Vagina (tissue), 2 donors: ENCODE results near the gene SYNPR. TPM values are rescaled to one million over a fixed set of nuclear protein-coding genes. Genes with fewer than 3 reads are reported as not detected.

Experiments
- DNase-seq, 2 donors: peaks; one replicate each; pipeline ENCODE4 v3.0.0-alpha.2; 2017; ENCODE audit errors: extremely low spot score in 2 of 2
- H3K27ac ChIP-seq: fragments of 200-600 bp; sonication (generic); one replicate; pipeline ENCODE4 v1.5.1; 2019
- H3K27me3 ChIP-seq: fragments of 200-600 bp; sonication (generic); one replicate; pipeline ENCODE4 v1.5.1; 2019
- H3K36me3 ChIP-seq, 2 donors: fragments of 200-600 bp; sonication (generic); one replicate each; pipeline ENCODE4 v1.5.1; 2017 to 2019
- H3K4me1 ChIP-seq: fragments of 200-600 bp; sonication (generic); one replicate; pipeline ENCODE4 v1.5.1; 2019
- H3K4me3 ChIP-seq, 2 donors: fragments of 200-600 bp; sonication (generic); 1 replicate in 1 of 2; 2 replicates in 1 of 2; pipeline ENCODE4 v1.5.1; 2016 to 2019
- H3K9me3 ChIP-seq: fragments of 200-600 bp; sonication (generic); one replicate; pipeline ENCODE4 v1.5.1; 2019
- CTCF ChIP-seq, 3 experiments: fragments of 450-650 bp in 2 of 3; fragments of 200-600 bp in 1 of 3; sonication (generic) in 1 of 3; IDR thresholded peaks; one replicate each; pipeline ENCODE4 v1.5.1; 2017 to 2019; ENCODE audit warnings: antibody characterized with exemption in 3 of 3, mild to moderate bottlenecking in 2 of 3, moderate library complexity in 2 of 3
- POLR2A ChIP-seq, 2 donors: fragments of 450-650 bp; IDR thresholded peaks; one replicate each; pipeline ENCODE4 v1.6.1; 2017; ENCODE audit warnings: antibody characterized with exemption in 2 of 2, mild to moderate bottlenecking in 2 of 2, moderate library complexity in 2 of 2
- POLR2AphosphoS5 ChIP-seq, 2 donors: sonication (generic); formaldehyde crosslinking; IDR thresholded peaks; one replicate each; pipeline ENCODE4 v1.9.0; 2017; ENCODE audit warnings: antibody characterized with exemption in 2 of 2, mild to moderate bottlenecking in 2 of 2, low read depth in 1 of 2; ENCODE audit not compliant: insufficient read depth in 1 of 2
- intact Hi-C: fragments of 100-400 bp; cut with DNase I; formaldehyde crosslinking; loops from one replicate; pipeline ENCODE4 v1.15.1; 2023
- total RNA-seq: library from RNA; depleted of rRNA; stranded (reverse); fragments of >200 nt; gene quantifications from one replicate; pipeline ENCODE4 v1.2.3, GENCODE V29; 2016

SYNPR gene
- total RNA-seq, 1 donor from 2014 or later, result not detected

GRCh38 chr3:63508305-63508704, 230.2 kb downstream of the SYNPR start:
- H3K27ac ChIP-seq, result no peak overlapping the region
- intact Hi-C loops, result no loop called here
- no peak for TF ChIP-seq CTCF (IDR thresholded peaks at IDR 0.05)
- no peak for TF ChIP-seq POLR2AphosphoS5 (IDR thresholded peaks at IDR 0.05; ENCODE audit: insufficient read depth in 1 of 2, low read depth in 1 of 2)
- no peak for TF ChIP-seq POLR2A (IDR thresholded peaks at IDR 0.05)
- no peak for DNase-seq
- H3K4me1 ChIP-seq, result no peaks in the 10 kb centered on the region
- H3K27me3 ChIP-seq, result no peaks in the 10 kb centered on the region
- H3K36me3 ChIP-seq, result no peaks in the 10 kb centered on the region
- no peaks in the 10 kb centered on the region for H3K9me3 ChIP-seq
- no peak overlapping the region for H3K4me3 ChIP-seq

- TF ChIP-seq POLR2AphosphoS5 (IDR thresholded peaks at IDR 0.05; ENCODE audit: insufficient read depth in 1 of 2, low read depth in 1 of 2) (no peak), CTCF (IDR thresholded peaks at IDR 0.05) (no peak), POLR2A (IDR thresholded peaks at IDR 0.05) (no peak)
- H3K27me3 ChIP-seq, result no peaks in the 10 kb centered on the region
- DNase-seq, result no peak
- intact Hi-C loops, result no loop called here
- no peak overlapping the region for H3K27ac ChIP-seq
- no peaks in the 10 kb centered on the region for H3K9me3 ChIP-seq
- no peak overlapping the region for H3K4me3 ChIP-seq
- no peaks in the 10 kb centered on the region for H3K4me1 ChIP-seq
- no peaks in the 10 kb centered on the region for H3K36me3 ChIP-seq
Observed at GRCh38 chr3:63508771-63509170, 230.7 kb downstream of the SYNPR start.

GRCh38 chr3:63513791-63514190, 235.7 kb downstream of the SYNPR start:
- H3K27me3 ChIP-seq, result no peaks in the 10 kb centered on the region
- H3K4me1 ChIP-seq, result no peaks in the 10 kb centered on the region
- no peak for DNase-seq
- no peak for TF ChIP-seq POLR2A (IDR thresholded peaks at IDR 0.05)
- TF ChIP-seq CTCF (IDR thresholded peaks at IDR 0.05), result no peak
- TF ChIP-seq POLR2AphosphoS5 (IDR thresholded peaks at IDR 0.05; ENCODE audit: insufficient read depth in 1 of 2, low read depth in 1 of 2), result no peak
- H3K27ac ChIP-seq, result no peak overlapping the region
- no peaks in the 10 kb centered on the region for H3K9me3 ChIP-seq
- no peaks in the 10 kb centered on the region for H3K36me3 ChIP-seq
- intact Hi-C loops, result no loop called here
- no peak overlapping the region for H3K4me3 ChIP-seq

- intact Hi-C loops, result no loop called here
- Histone ChIP-seq H3K36me3 (no peaks in the 10 kb centered on the region), H3K9me3 (no peaks in the 10 kb centered on the region), H3K27me3 (no peaks in the 10 kb centered on the region), H3K27ac (no peak overlapping the region), H3K4me3 (no peak overlapping the region), H3K4me1 (no peaks in the 10 kb centered on the region)
- no peak for DNase-seq
- TF ChIP-seq POLR2AphosphoS5 (IDR thresholded peaks at IDR 0.05; ENCODE audit: insufficient read depth in 1 of 2, low read depth in 1 of 2) (no peak), POLR2A (IDR thresholded peaks at IDR 0.05) (no peak), CTCF (IDR thresholded peaks at IDR 0.05) (no peak)
Observed at GRCh38 chr3:63514678-63515077, 236.6 kb downstream of the SYNPR start.

GRCh38 chr3:63519426-63519825, 241.3 kb downstream of the SYNPR start:
- TF ChIP-seq CTCF (IDR thresholded peaks at IDR 0.05) (no peak), POLR2A (IDR thresholded peaks at IDR 0.05) (no peak), POLR2AphosphoS5 (IDR thresholded peaks at IDR 0.05; ENCODE audit: insufficient read depth in 1 of 2, low read depth in 1 of 2) (no peak)
- intact Hi-C loops, result no loop called here

More at GRCh38 chr3:63519426-63519825, 241.3 kb downstream of the SYNPR start:
- Histone ChIP-seq H3K27ac (no peak overlapping the region), H3K4me1 (no peaks in the 10 kb centered on the region), H3K36me3 (no peaks in the 10 kb centered on the region), H3K9me3 (no peaks in the 10 kb centered on the region), H3K27me3 (no peaks in the 10 kb centered on the region), H3K4me3 (no peak overlapping the region)
- DNase-seq, result no peak
